ENCODE data around the gene GTF2F2.

GRCh38 chr13:45232591-45232990, 112.3 kb downstream of the GTF2F2 start:
- TF ChIP-seq GATA2 (IDR thresholded peaks at IDR 0.05; ENCODE audit: low read depth, low read length) = no peak
- no peak for TF ChIP-seq GATA3 (IDR thresholded peaks at IDR 0.05; ENCODE audit: low read depth, low read length)

Measured in SH-SY5Y (cell line).